Naive B cell (primary cell): ENCODE measurements around the gene HEXB. TPM values are rescaled to one million over a fixed set of nuclear protein-coding genes. Genes with fewer than 3 reads are reported as not detected.

Experiments used
- ATAC-seq, 2 donors: fragments of 150-1000 bp; cut with Tn5 transposase; 2 replicates each; pipeline ENCODE4 v1.10.0; 2021; ENCODE audit warnings: low read depth in 2 of 2, mild to moderate bottlenecking in 2 of 2, moderate library complexity in 2 of 2
- DNase-seq: peaks from one replicate; pipeline ENCODE4 v3.0.0; 2022
- H3K27ac Mint-ChIP-seq, 6 donors: one replicate each; pipeline ENCODE4 v1.8.0; 2020 to 2022; ENCODE audit warnings: mild to moderate bottlenecking in 6 of 6, mixed read lengths in 6 of 6, moderate library complexity in 5 of 6, inconsistent platforms in 2 of 6
- H3K27me3 Mint-ChIP-seq, 3 donors: one replicate each; pipeline ENCODE4 v1.8.0; 2021 to 2022; ENCODE audit warnings: mixed read lengths in 3 of 3, mild to moderate bottlenecking in 1 of 3
- H3K36me3 Mint-ChIP-seq, 2 donors: one replicate each; pipeline ENCODE4 v1.8.0; 2020 to 2022; ENCODE audit warnings: mixed read lengths in 2 of 2, inconsistent platforms in 1 of 2, mild to moderate bottlenecking in 1 of 2
- H3K4me1 Mint-ChIP-seq, 3 donors: one replicate each; pipeline ENCODE4 v1.8.0; 2020 to 2022; ENCODE audit warnings: mixed read lengths in 3 of 3, inconsistent platforms in 1 of 3, mild to moderate bottlenecking in 1 of 3, moderate library complexity in 1 of 3
- H3K4me3 Mint-ChIP-seq, 8 donors: one replicate each; pipeline ENCODE4 v1.8.0; 2020 to 2022; ENCODE audit warnings: mild to moderate bottlenecking in 8 of 8, mixed read lengths in 8 of 8, moderate library complexity in 8 of 8, inconsistent platforms in 2 of 8
- H3K9me3 Mint-ChIP-seq, 7 donors: one replicate each; pipeline ENCODE4 v1.8.0; 2020 to 2022; ENCODE audit warnings: mixed read lengths in 7 of 7, mild to moderate bottlenecking in 5 of 7, inconsistent platforms in 2 of 7, moderate library complexity in 1 of 7
- polyA plus RNA-seq, 6 donors: library from polyadenylated mRNA; unstranded; fragments of 300-500 nt; fragmentation: Illumina TruSeq; gene quantifications; one replicate each; pipeline ENCODE4 v1.2.3, GENCODE V29; 2021; ENCODE audit warnings: low read depth in 6 of 6

Gene HEXB
- polyA plus RNA-seq, 6 donors from 2014 or later, result 62.4 to 87.8 (median 69.8) TPM

GRCh38 chr5:74647096-74647495 is 37.9 kb upstream of the HEXB start:
- Mint-ChIP-seq H3K9me3 (no peaks in the 10 kb centered on the region), H3K36me3 (no peaks in the 10 kb centered on the region), H3K4me1 (peaks cover 2 to 5% (median 3%) of the 10 kb centered on the region in 3 donors), H3K4me3 (no peak overlapping the region), H3K27me3 (peaks cover 0 to 18% (median 16%) of the 10 kb centered on the region in 3 donors), H3K27ac (no peak overlapping the region)
- DNase-seq (no peak), ATAC-seq (no peak)

- H3K4me1 Mint-ChIP-seq, result peaks cover 0 to 4% (median 0%) of the 10 kb centered on the region in 3 donors
- ATAC-seq, result peak; percentile 67 to 84
- H3K27me3 Mint-ChIP-seq, result peaks cover 0 to 11% (median 11%) of the 10 kb centered on the region in 3 donors
- H3K27ac Mint-ChIP-seq, result no peak overlapping the region
- H3K36me3 Mint-ChIP-seq, result no peaks in the 10 kb centered on the region
- no peaks in the 10 kb centered on the region for H3K9me3 Mint-ChIP-seq
- peak; percentile 49 for DNase-seq
- no peak overlapping the region for H3K4me3 Mint-ChIP-seq
Observed at GRCh38 chr5:74648835-74649293, 36.2 kb upstream of the HEXB start.

GRCh38 chr5:74649421-74649973 is 35.5 kb upstream of the HEXB start:
- Mint-ChIP-seq H3K9me3 (no peaks in the 10 kb centered on the region), H3K4me3 (no peak overlapping the region), H3K27me3 (peaks cover 0 to 14% (median 11%) of the 10 kb centered on the region in 3 donors), H3K36me3 (no peaks in the 10 kb centered on the region), H3K27ac (no peak overlapping the region), H3K4me1 (peaks cover 0 to 4% (median 0%) of the 10 kb centered on the region in 3 donors)
- DNase-seq (no peak), ATAC-seq (no peak)

GRCh38 chr5:74651710-74652109 is 33.3 kb upstream of the HEXB start:
- Mint-ChIP-seq H3K27ac (no peak overlapping the region), H3K4me3 (no peak overlapping the region), H3K27me3 (peaks cover 2 to 19% (median 11%) of the 10 kb centered on the region in 3 donors), H3K4me1 (peaks cover 0 to 4% (median 0%) of the 10 kb centered on the region in 3 donors), H3K36me3 (no peaks in the 10 kb centered on the region), H3K9me3 (no peaks in the 10 kb centered on the region)
- ATAC-seq, result no peak
- DNase-seq, result no peak

- Mint-ChIP-seq H3K4me1 (peaks cover 0 to 4% (median 0%) of the 10 kb centered on the region in 3 donors), H3K4me3 (no peak overlapping the region), H3K27ac (no peak overlapping the region), H3K27me3 (peaks cover 10 to 20% (median 13%) of the 10 kb centered on the region in 3 donors), H3K36me3 (no peaks in the 10 kb centered on the region), H3K9me3 (no peaks in the 10 kb centered on the region)
- ATAC-seq (no peak), DNase-seq (no peak)
Observed at GRCh38 chr5:74652576-74652975, 32.5 kb upstream of the HEXB start.

- H3K27ac Mint-ChIP-seq, result no peak overlapping the region
- DNase-seq, result no peak
- peaks cover 0 to 2% (median 0%) of the 10 kb centered on the region in 3 donors for H3K4me1 Mint-ChIP-seq
- peaks cover 14 to 18% (median 17%) of the 10 kb centered on the region in 3 donors for H3K27me3 Mint-ChIP-seq
- no peak overlapping the region for H3K4me3 Mint-ChIP-seq
- H3K36me3 Mint-ChIP-seq, result no peaks in the 10 kb centered on the region
- no peaks in the 10 kb centered on the region for H3K9me3 Mint-ChIP-seq
- no peak for ATAC-seq
Observed at GRCh38 chr5:74653991-74654390, 31.0 kb upstream of the HEXB start.

GRCh38 chr5:74655206-74655605 is 29.8 kb upstream of the HEXB start:
- no peaks in the 10 kb centered on the region for H3K4me1 Mint-ChIP-seq
- DNase-seq (no peak), ATAC-seq (no peak)
- H3K9me3 Mint-ChIP-seq, result no peaks in the 10 kb centered on the region
- no peak overlapping the region for H3K4me3 Mint-ChIP-seq
- H3K27me3 Mint-ChIP-seq, result peaks cover 17 to 29% (median 20%) of the 10 kb centered on the region in 3 donors
- H3K36me3 Mint-ChIP-seq, result no peaks in the 10 kb centered on the region
- no peak overlapping the region for H3K27ac Mint-ChIP-seq

GRCh38 chr5:74655716-74656115 is 29.3 kb upstream of the HEXB start:
- no peak for ATAC-seq
- no peaks in the 10 kb centered on the region for H3K36me3 Mint-ChIP-seq
- no peak for DNase-seq
- H3K27me3 Mint-ChIP-seq, result peaks cover 14 to 34% (median 22%) of the 10 kb centered on the region in 3 donors
- H3K4me3 Mint-ChIP-seq, result no peak overlapping the region
- H3K4me1 Mint-ChIP-seq, result no peaks in the 10 kb centered on the region
- H3K9me3 Mint-ChIP-seq, result no peaks in the 10 kb centered on the region
- H3K27ac Mint-ChIP-seq, result no peak overlapping the region

- Mint-ChIP-seq H3K9me3 (no peaks in the 10 kb centered on the region), H3K36me3 (no peaks in the 10 kb centered on the region), H3K4me1 (no peaks in the 10 kb centered on the region), H3K27ac (peak overlapping the region in 2 of 6 donors; percentile 53 to 63), H3K27me3 (peaks cover 22 to 45% (median 24%) of the 10 kb centered on the region in 3 donors), H3K4me3 (no peak overlapping the region)
- DNase-seq, result no peak
- ATAC-seq, result no peak
Observed at GRCh38 chr5:74657165-74657564, 27.9 kb upstream of the HEXB start.

GRCh38 chr5:74659172-74659571 is 25.9 kb upstream of the HEXB start:
- no peaks in the 10 kb centered on the region for H3K9me3 Mint-ChIP-seq
- DNase-seq, result no peak
- H3K27ac Mint-ChIP-seq, result no peak overlapping the region
- no peak overlapping the region for H3K4me3 Mint-ChIP-seq
- no peaks in the 10 kb centered on the region for H3K36me3 Mint-ChIP-seq
- ATAC-seq, result no peak
- H3K27me3 Mint-ChIP-seq, result peaks cover 22 to 54% (median 24%) of the 10 kb centered on the region in 3 donors
- H3K4me1 Mint-ChIP-seq, result no peaks in the 10 kb centered on the region

- Mint-ChIP-seq H3K36me3 (no peaks in the 10 kb centered on the region), H3K4me1 (no peaks in the 10 kb centered on the region), H3K27ac (no peak overlapping the region), H3K9me3 (no peaks in the 10 kb centered on the region), H3K4me3 (no peak overlapping the region), H3K27me3 (peaks cover 16 to 54% (median 22%) of the 10 kb centered on the region in 3 donors)
- DNase-seq (no peak), ATAC-seq (no peak)
Observed at GRCh38 chr5:74660140-74660539, 24.9 kb upstream of the HEXB start.

- ATAC-seq (no peak), DNase-seq (no peak)
- H3K4me3 Mint-ChIP-seq, result no peak overlapping the region
- peak overlapping the region in 1 of 6 donors; percentile 19 for H3K27ac Mint-ChIP-seq
- no peaks in the 10 kb centered on the region for H3K4me1 Mint-ChIP-seq
- peaks cover 16 to 54% (median 22%) of the 10 kb centered on the region in 3 donors for H3K27me3 Mint-ChIP-seq
- no peaks in the 10 kb centered on the region for H3K36me3 Mint-ChIP-seq
- no peaks in the 10 kb centered on the region for H3K9me3 Mint-ChIP-seq
Observed at GRCh38 chr5:74660873-74661272, 24.2 kb upstream of the HEXB start.

- ATAC-seq, result no peak
- H3K36me3 Mint-ChIP-seq, result no peaks in the 10 kb centered on the region
- no peak for DNase-seq
- peaks cover 15 to 35% (median 19%) of the 10 kb centered on the region in 3 donors for H3K27me3 Mint-ChIP-seq
- H3K4me1 Mint-ChIP-seq, result no peaks in the 10 kb centered on the region
- H3K27ac Mint-ChIP-seq, result no peak overlapping the region
- peaks cover 0 to 2% (median 0%) of the 10 kb centered on the region in 7 donors for H3K9me3 Mint-ChIP-seq
- no peak overlapping the region for H3K4me3 Mint-ChIP-seq
Observed at GRCh38 chr5:74664551-74664950, 20.5 kb upstream of the HEXB start.

GRCh38 chr5:74665273-74665672 is 19.8 kb upstream of the HEXB start:
- H3K9me3 Mint-ChIP-seq, result peaks cover 0 to 10% (median 5%) of the 10 kb centered on the region in 7 donors
- H3K36me3 Mint-ChIP-seq, result peaks cover 0 to 3% of the 10 kb centered on the region in 2 donors
- ATAC-seq (no peak), DNase-seq (no peak)
- no peak overlapping the region for H3K4me3 Mint-ChIP-seq
- peaks cover 20 to 35% (median 25%) of the 10 kb centered on the region in 3 donors for H3K27me3 Mint-ChIP-seq
- H3K27ac Mint-ChIP-seq, result no peak overlapping the region
- H3K4me1 Mint-ChIP-seq, result no peaks in the 10 kb centered on the region
